Measurements from ENCODE around the gene AICDA.

DNA sequence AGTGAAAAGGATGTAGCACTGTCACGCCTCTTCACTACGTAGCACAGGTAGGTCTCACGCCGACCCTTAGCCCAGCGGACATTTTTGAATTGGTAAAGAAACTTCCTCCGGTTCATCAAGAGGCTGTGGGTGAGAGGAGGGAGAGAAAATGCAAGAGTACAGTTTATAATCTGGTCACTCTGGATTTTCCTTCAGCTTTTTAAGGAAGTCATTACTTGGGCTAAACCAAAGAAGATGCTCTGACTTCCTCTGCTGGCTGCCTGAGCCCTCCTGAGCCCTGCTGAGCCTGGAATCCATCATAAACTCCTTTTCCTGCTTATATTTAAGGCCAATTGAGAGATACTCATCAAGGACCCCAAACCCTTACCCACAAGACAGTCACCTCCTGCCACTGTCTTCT lies 5.8 kb downstream of the AICDA start:
- no peak for TF ChIP-seq PAX8 (IDR thresholded peaks at IDR 0.05)
- TF ChIP-seq, protein P1, sequence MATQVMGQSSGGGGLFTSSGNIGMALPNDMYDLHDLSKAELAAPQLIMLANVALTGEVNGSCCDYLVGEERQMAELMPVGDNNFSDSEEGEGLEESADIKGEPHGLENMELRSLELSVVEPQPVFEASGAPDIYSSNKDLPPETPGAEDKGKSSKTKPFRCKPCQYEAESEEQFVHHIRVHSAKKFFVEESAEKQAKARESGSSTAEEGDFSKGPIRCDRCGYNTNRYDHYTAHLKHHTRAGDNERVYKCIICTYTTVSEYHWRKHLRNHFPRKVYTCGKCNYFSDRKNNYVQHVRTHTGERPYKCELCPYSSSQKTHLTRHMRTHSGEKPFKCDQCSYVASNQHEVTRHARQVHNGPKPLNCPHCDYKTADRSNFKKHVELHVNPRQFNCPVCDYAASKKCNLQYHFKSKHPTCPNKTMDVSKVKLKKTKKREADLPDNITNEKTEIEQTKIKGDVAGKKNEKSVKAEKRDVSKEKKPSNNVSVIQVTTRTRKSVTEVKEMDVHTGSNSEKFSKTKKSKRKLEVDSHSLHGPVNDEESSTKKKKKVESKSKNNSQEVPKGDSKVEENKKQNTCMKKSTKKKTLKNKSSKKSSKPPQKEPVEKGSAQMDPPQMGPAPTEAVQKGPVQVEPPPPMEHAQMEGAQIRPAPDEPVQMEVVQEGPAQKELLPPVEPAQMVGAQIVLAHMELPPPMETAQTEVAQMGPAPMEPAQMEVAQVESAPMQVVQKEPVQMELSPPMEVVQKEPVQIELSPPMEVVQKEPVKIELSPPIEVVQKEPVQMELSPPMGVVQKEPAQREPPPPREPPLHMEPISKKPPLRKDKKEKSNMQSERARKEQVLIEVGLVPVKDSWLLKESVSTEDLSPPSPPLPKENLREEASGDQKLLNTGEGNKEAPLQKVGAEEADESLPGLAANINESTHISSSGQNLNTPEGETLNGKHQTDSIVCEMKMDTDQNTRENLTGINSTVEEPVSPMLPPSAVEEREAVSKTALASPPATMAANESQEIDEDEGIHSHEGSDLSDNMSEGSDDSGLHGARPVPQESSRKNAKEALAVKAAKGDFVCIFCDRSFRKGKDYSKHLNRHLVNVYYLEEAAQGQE (IDR thresholded peaks at IDR 0.05; ENCODE audit: low read depth, low read length), result no peak
- TF ChIP-seq SRF (IDR thresholded peaks at IDR 0.05; ENCODE audit: low read depth in 2 of 2, low read length in 2 of 2), result no peak
- TF ChIP-seq, protein P2, sequence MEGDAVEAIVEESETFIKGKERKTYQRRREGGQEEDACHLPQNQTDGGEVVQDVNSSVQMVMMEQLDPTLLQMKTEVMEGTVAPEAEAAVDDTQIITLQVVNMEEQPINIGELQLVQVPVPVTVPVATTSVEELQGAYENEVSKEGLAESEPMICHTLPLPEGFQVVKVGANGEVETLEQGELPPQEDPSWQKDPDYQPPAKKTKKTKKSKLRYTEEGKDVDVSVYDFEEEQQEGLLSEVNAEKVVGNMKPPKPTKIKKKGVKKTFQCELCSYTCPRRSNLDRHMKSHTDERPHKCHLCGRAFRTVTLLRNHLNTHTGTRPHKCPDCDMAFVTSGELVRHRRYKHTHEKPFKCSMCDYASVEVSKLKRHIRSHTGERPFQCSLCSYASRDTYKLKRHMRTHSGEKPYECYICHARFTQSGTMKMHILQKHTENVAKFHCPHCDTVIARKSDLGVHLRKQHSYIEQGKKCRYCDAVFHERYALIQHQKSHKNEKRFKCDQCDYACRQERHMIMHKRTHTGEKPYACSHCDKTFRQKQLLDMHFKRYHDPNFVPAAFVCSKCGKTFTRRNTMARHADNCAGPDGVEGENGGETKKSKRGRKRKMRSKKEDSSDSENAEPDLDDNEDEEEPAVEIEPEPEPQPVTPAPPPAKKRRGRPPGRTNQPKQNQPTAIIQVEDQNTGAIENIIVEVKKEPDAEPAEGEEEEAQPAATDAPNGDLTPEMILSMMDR (IDR thresholded peaks at IDR 0.05 in 2 of 3, conservative IDR thresholded peaks at IDR 0.05 in 1 of 3; ENCODE audit: control insufficient read depth in 2 of 3, extremely low read depth in 1 of 3, insufficient read depth in 1 of 3, low read depth in 3 of 3, low read length in 3 of 3), result no peak
- TF ChIP-seq NFIC (IDR thresholded peaks at IDR 0.05; ENCODE audit: low read depth, low read length), result no peak
- no peak for TF ChIP-seq KLF5 (IDR thresholded peaks at IDR 0.05; ENCODE audit: partially characterized antibody)
- no peak for TF ChIP-seq POLR2A (IDR thresholded peaks at IDR 0.05; ENCODE audit: low read depth, low read length)
- no peak for TF ChIP-seq NR2F1 (conservative IDR thresholded peaks at IDR 0.05)
- TF ChIP-seq POU2F2 (IDR thresholded peaks at IDR 0.05; ENCODE audit: borderline replicate concordance, low read depth, low read length), result no peak
- TF ChIP-seq ZNF274 (IDR thresholded peaks at IDR 0.05; ENCODE audit: insufficient read depth, insufficient read length), result no peak
- TF ChIP-seq RFX5 (IDR thresholded peaks at IDR 0.05; ENCODE audit: low read depth, low read length), result no peak
- TF ChIP-seq, protein P3, sequence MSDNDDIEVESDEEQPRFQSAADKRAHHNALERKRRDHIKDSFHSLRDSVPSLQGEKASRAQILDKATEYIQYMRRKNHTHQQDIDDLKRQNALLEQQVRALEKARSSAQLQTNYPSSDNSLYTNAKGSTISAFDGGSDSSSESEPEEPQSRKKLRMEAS (IDR thresholded peaks at IDR 0.05; ENCODE audit: low read depth, low read length), result no peak

Measured in GM12878 (cell line).